Astrocyte (in vitro differentiated cells and primary cell): Measurements from ENCODE around the gene CRLF1. TPM values are rescaled to one million over a fixed set of nuclear protein-coding genes. Genes with fewer than 3 reads are reported as not detected.

ENCODE experiments used
- DNase-seq: peaks from one replicate; pipeline ENCODE4 v3.0.0-alpha.2; 2010; ENCODE audit warnings: low read depth
- FAIRE-seq: peaks from 2 replicates; lab custom pipeline; 2011; peaks lifted over from hg19 to GRCh38; lab: Jason Lieb, UNC
- H2AFZ ChIP-seq: 2 replicates; pipeline ENCODE4 v1.6.0; 2012; ENCODE audit warnings: low read depth, low read length, inconsistent platforms
- H3K27ac ChIP-seq: 2 replicates; pipeline ENCODE4 v1.5.1; 2011; ENCODE audit warnings: low read depth, low read length, inconsistent platforms
- H3K27me3 ChIP-seq: 2 replicates; pipeline ENCODE4 v1.6.0; 2011; ENCODE audit warnings: low read length, inconsistent platforms; ENCODE audit not compliant: insufficient read depth
- H3K36me3 ChIP-seq: 2 replicates; pipeline ENCODE4 v1.5.1; 2011; ENCODE audit warnings: low read length, inconsistent platforms; ENCODE audit not compliant: insufficient read depth
- H3K4me1 ChIP-seq: 2 replicates; pipeline ENCODE4 v1.5.1; 2011; ENCODE audit warnings: low read length, inconsistent platforms; ENCODE audit not compliant: insufficient read depth
- H3K4me2 ChIP-seq: 2 replicates; pipeline ENCODE4 v1.6.0; 2012; ENCODE audit warnings: low read length, inconsistent platforms
- H3K4me3 ChIP-seq: 2 replicates; pipeline ENCODE4 v1.5.1; 2011; ENCODE audit warnings: low read depth, mild to moderate bottlenecking, low read length, inconsistent platforms; ENCODE audit not compliant: insufficient read depth
- H3K79me2 ChIP-seq: 2 replicates; pipeline ENCODE4 v1.6.0; 2012; ENCODE audit warnings: mild to moderate bottlenecking, low read length, inconsistent platforms; ENCODE audit not compliant: insufficient read depth
- H3K9ac ChIP-seq: 2 replicates; pipeline ENCODE4 v1.6.0; 2012; ENCODE audit warnings: mild to moderate bottlenecking, low read length, inconsistent platforms
- H3K9me3 ChIP-seq: 2 replicates; pipeline ENCODE4 v1.5.1; 2012; ENCODE audit warnings: low read depth, mild to moderate bottlenecking, low read length, inconsistent platforms; ENCODE audit not compliant: insufficient read depth
- H4K20me1 ChIP-seq: 2 replicates; pipeline ENCODE4 v1.6.0; 2012; ENCODE audit warnings: low read length, inconsistent platforms; ENCODE audit not compliant: insufficient read depth
- H3K27ac Mint-ChIP-seq: one replicate; pipeline ENCODE4 v1.8.0; 2021; ENCODE audit warnings: mild to moderate bottlenecking, mixed read lengths; ENCODE audit not compliant: unreplicated experiment
- H3K27me3 Mint-ChIP-seq: one replicate; pipeline ENCODE4 v1.8.0; 2021; ENCODE audit warnings: low read depth, mixed read lengths; ENCODE audit not compliant: unreplicated experiment
- H3K36me3 Mint-ChIP-seq: one replicate; pipeline ENCODE4 v1.8.0; 2021; ENCODE audit warnings: low read depth, mixed read lengths; ENCODE audit not compliant: unreplicated experiment
- H3K4me1 Mint-ChIP-seq: one replicate; pipeline ENCODE4 v1.8.0; 2021; ENCODE audit warnings: low read depth, mixed read lengths; ENCODE audit not compliant: unreplicated experiment
- H3K4me3 Mint-ChIP-seq: one replicate; pipeline ENCODE4 v1.8.0; 2021; ENCODE audit warnings: mild to moderate bottlenecking, moderate library complexity, mixed read lengths; ENCODE audit not compliant: unreplicated experiment
- H3K9me3 Mint-ChIP-seq: one replicate; pipeline ENCODE4 v1.8.0; 2021; ENCODE audit warnings: mild to moderate bottlenecking, mixed read lengths; ENCODE audit not compliant: unreplicated experiment
- CTCF ChIP-seq: IDR thresholded peaks from 2 replicates; pipeline ENCODE4 v1.5.1; 2011; ENCODE audit warnings: low read depth, mild to moderate bottlenecking, inconsistent platforms, low read length, moderate library complexity; ENCODE audit not compliant: insufficient read depth
- EZH2 ChIP-seq: IDR thresholded peaks from 2 replicates; pipeline ENCODE4 v1.6.1; 2012; ENCODE audit warnings: mild to moderate bottlenecking, low read length, inconsistent platforms; ENCODE audit not compliant: insufficient read depth
- total RNA-seq: library from RNA; stranded (reverse); gene quantifications from 2 replicates; pipeline ENCODE4 v1.2.1, GENCODE V29; 2021

Gene CRLF1
- total RNA-seq, 1 donor from 2014 or later = 18.5 TPM

DNA sequence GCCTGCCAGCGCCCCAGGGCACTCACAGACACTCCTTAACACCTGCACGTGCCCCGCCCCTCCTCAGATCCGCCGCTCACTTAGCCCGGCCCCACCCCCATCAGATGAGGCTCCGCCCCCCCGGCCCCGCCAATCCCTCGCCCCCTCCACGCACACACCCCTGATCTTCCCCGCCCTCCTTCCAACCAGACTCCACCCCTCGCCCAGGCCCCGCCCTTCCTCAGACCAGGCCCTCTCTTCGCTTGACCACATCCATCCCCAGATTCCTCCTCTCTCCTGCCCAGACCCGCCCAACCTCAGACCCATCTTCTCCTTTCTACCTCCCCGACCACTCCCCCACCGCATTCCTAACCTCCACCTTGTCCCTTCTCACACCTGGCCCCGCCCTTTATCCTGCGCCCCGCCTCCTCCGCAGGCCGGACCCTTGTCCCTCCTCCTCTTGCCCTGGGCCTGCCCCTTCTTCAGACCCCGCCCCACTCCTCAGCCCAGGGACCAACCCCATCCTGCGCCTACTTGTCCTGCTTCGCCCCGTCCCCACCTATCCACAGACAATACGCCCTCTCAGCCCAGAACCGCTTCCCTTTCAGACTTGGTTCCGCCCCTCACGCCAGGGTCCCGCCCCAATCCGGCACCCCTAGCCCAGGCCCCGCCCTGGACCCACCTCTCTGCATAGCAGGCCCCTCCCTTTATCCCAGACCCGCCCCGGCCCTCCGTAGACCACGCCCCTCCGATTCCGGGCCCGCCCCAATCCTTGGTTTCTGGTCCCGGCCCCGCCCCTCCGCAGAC lies 29.8 kb upstream of the CRLF1 start:
- H3K4me3 Mint-ChIP-seq = peak overlapping the region; percentile 84
- no peak overlapping the region for H3K27ac ChIP-seq
- H3K36me3 Mint-ChIP-seq = peaks cover 2% of the 10 kb centered on the region
- peaks cover 5% of the 10 kb centered on the region for H4K20me1 ChIP-seq
- H3K9me3 Mint-ChIP-seq = peaks cover 3% of the 10 kb centered on the region
- no peaks in the 10 kb centered on the region for H3K4me1 ChIP-seq
- no peaks in the 10 kb centered on the region for H3K36me3 ChIP-seq
- H3K4me2 ChIP-seq = peak overlapping the region; percentile 88
- DNase-seq (peak; percentile 93), FAIRE-seq (no peak)
- H3K27me3 ChIP-seq = peaks cover 7% of the 10 kb centered on the region
- peaks cover 19% of the 10 kb centered on the region for H3K27me3 Mint-ChIP-seq
- no peaks in the 10 kb centered on the region for H3K9me3 ChIP-seq
- peak overlapping the region; percentile 53 for H3K4me3 ChIP-seq
- H3K4me1 Mint-ChIP-seq = no peaks in the 10 kb centered on the region
- H3K27ac Mint-ChIP-seq = no peak overlapping the region
- H3K79me2 ChIP-seq = peaks cover 4% of the 10 kb centered on the region
- H3K9ac ChIP-seq = peak overlapping the region; percentile 85
- no peak for TF ChIP-seq EZH2
- no peak for TF ChIP-seq CTCF
- peak overlapping the region; percentile 79 for H2AFZ ChIP-seq

- no peak for DNase-seq
- Histone ChIP-seq H3K9me3 (no peaks in the 10 kb centered on the region), H3K79me2 (peaks cover 4% of the 10 kb centered on the region), H3K4me2 (no peak overlapping the region), H3K4me1 (no peaks in the 10 kb centered on the region), H4K20me1 (peaks cover 5% of the 10 kb centered on the region), H3K27ac (no peak overlapping the region), H3K9ac (no peak overlapping the region), H2AFZ (no peak overlapping the region), H3K27me3 (peaks cover 7% of the 10 kb centered on the region), H3K36me3 (no peaks in the 10 kb centered on the region), H3K4me3 (no peak overlapping the region)
- H3K27ac Mint-ChIP-seq = no peak overlapping the region
- H3K9me3 Mint-ChIP-seq = peaks cover 3% of the 10 kb centered on the region
- H3K4me1 Mint-ChIP-seq = no peaks in the 10 kb centered on the region
- TF ChIP-seq CTCF (no peak), EZH2 (no peak)
- H3K27me3 Mint-ChIP-seq = peaks cover 19% of the 10 kb centered on the region
- peak overlapping the region; percentile 84 for H3K4me3 Mint-ChIP-seq
- FAIRE-seq = no peak
- peaks cover 2% of the 10 kb centered on the region for H3K36me3 Mint-ChIP-seq
Measured at GRCh38 chr19:18635831-18636182, 29.2 kb upstream of the CRLF1 start.

DNA sequence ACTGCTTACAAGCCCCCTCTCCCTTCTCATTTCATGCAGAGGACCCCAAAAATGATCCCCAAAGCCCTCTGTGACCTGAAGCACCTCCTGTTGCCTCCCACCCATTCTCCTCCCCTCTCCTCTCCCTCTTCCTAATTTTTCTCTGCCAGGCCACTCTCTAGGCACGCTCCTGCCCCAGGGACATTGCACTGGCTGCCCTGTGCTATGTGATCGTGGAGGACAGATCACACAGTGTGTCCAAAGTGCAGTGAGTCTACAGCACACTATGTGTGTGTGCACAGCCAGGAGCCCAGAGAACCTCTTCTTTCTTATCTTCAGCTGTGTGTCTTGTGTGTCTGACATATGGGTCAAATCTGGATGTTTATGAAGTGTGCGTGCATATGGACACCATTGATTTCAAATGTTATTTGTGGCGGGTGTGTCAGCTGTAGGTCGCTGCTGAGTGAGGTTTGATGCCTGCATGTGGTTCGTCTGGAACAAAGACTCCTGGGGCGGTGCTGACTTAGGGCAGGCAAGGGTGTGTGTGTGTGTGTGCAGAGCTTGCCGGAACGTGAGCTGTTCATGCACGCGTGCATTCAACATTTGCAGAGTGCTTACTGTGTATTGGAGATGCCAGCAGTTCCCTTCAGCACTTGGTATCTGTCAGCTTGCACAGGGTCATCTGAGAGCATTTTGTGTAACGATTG lies 28.2 kb upstream of the CRLF1 start:
- Histone ChIP-seq H3K4me3 (no peak overlapping the region), H3K27ac (no peak overlapping the region), H3K9me3 (no peaks in the 10 kb centered on the region), H4K20me1 (peaks cover 5% of the 10 kb centered on the region), H3K36me3 (no peaks in the 10 kb centered on the region), H2AFZ (no peak overlapping the region), H3K4me1 (no peaks in the 10 kb centered on the region), H3K4me2 (no peak overlapping the region), H3K9ac (no peak overlapping the region), H3K27me3 (peaks cover 7% of the 10 kb centered on the region), H3K79me2 (no peaks in the 10 kb centered on the region)
- H3K36me3 Mint-ChIP-seq = peaks cover 2% of the 10 kb centered on the region
- no peak overlapping the region for H3K27ac Mint-ChIP-seq
- FAIRE-seq = no peak
- no peak for TF ChIP-seq EZH2
- no peak for TF ChIP-seq CTCF
- no peaks in the 10 kb centered on the region for H3K4me1 Mint-ChIP-seq
- H3K9me3 Mint-ChIP-seq = peaks cover 5% of the 10 kb centered on the region
- peaks cover 24% of the 10 kb centered on the region for H3K27me3 Mint-ChIP-seq
- DNase-seq = no peak
- H3K4me3 Mint-ChIP-seq = peak overlapping the region; percentile 50
